HEK293 (cell line): ENCODE measurements around the gene UBXN11.

ENCODE experiments used
- CTCF ChIA-PET: fragments of 350-600 bp; formaldehyde crosslinking; extraction: SDS; loops from one replicate; lab custom pipeline; 2021; ENCODE audit warnings: antibody characterized with exemption; lab: Yijun Ruan, JAX
- POLR2A ChIA-PET: fragments of 300-600 bp; formaldehyde crosslinking; extraction: SDS; loops from one replicate; lab custom pipeline; 2020; ENCODE audit warnings: antibody characterized with exemption, inconsistent platforms; lab: Yijun Ruan, JAX
- H3K27ac ChIP-seq: fragments of 200-500 bp; sonication (Bioruptor generic); 2 replicates; pipeline ENCODE4 v1.5.1; 2014; ENCODE audit warnings: low read depth, low read length, control low read depth, inconsistent platforms; ENCODE audit errors: extremely low read depth
- H3K36me3 ChIP-seq, 2 experiments: fragments of 200-500 bp in 1 of 2; sonication (Bioruptor generic) in 1 of 2; 1 replicate in 1 of 2; 2 replicates in 1 of 2; pipeline ENCODE4 v1.5.1; 2014 to 2017; ENCODE audit warnings: inconsistent platforms in 2 of 2, low read length in 2 of 2; ENCODE audit not compliant: control insufficient read depth in 2 of 2, insufficient read depth in 1 of 2
- H3K4me1 ChIP-seq: fragments of 200-500 bp; sonication (Bioruptor generic); 2 replicates; pipeline ENCODE4 v1.5.1; 2014; ENCODE audit warnings: mild to moderate bottlenecking, low read length, inconsistent platforms; ENCODE audit not compliant: control insufficient read depth, insufficient read depth
- H3K4me3 ChIP-seq: 2 replicates; pipeline ENCODE4 v1.5.1; 2011; ENCODE audit warnings: low read depth, mild to moderate bottlenecking, control low read depth, low read length, moderate library complexity
- H3K9me3 ChIP-seq: fragments of 200-500 bp; sonication (Bioruptor generic); 2 replicates; pipeline ENCODE4 v1.5.1; 2014; ENCODE audit warnings: low read depth, low read length, inconsistent platforms; ENCODE audit not compliant: control insufficient read depth, insufficient read depth
- GFI1B ChIP-seq: fragments of 450-650 bp; formaldehyde crosslinking; IDR thresholded peaks from 2 replicates; pipeline ENCODE4 v1.5.1; 2016; ENCODE audit warnings: missing biosample characterization, missing genetic modification characterization
- KLF7 ChIP-seq: fragments of 450-650 bp; formaldehyde crosslinking; IDR thresholded peaks from 2 replicates; pipeline ENCODE4 v1.5.1; 2016; ENCODE audit warnings: missing biosample characterization, missing genetic modification characterization, borderline replicate concordance
- MEIS1 ChIP-seq: sonication (generic); formaldehyde crosslinking; IDR thresholded peaks from 2 replicates; pipeline ENCODE4 v1.8.1; 2022; ENCODE audit warnings: missing genetic modification reagents, mild to moderate bottlenecking, borderline replicate concordance
- TRIM28 ChIP-seq: IDR thresholded peaks from 2 replicates; pipeline ENCODE4 v1.6.1; 2011; ENCODE audit warnings: low read length, control low read depth, borderline replicate concordance
- ZBTB7A ChIP-seq: fragments of 450-650 bp; formaldehyde crosslinking; IDR thresholded peaks from 2 replicates; pipeline ENCODE4 v1.5.1; 2016; ENCODE audit warnings: low read depth, missing biosample characterization, missing genetic modification characterization
- ZIC2 ChIP-seq: fragments of 450-650 bp; formaldehyde crosslinking; IDR thresholded peaks from 2 replicates; pipeline ENCODE4 v1.5.1; 2016; ENCODE audit warnings: missing biosample characterization, missing genetic modification characterization
- ZNF140 ChIP-seq: fragments of 450-650 bp; formaldehyde crosslinking; IDR thresholded peaks from 2 replicates; pipeline ENCODE4 v1.5.1; 2016; ENCODE audit warnings: missing biosample characterization, missing genetic modification characterization
- ZNF157 ChIP-seq: fragments of 450-650 bp; formaldehyde crosslinking; IDR thresholded peaks from 2 replicates; pipeline ENCODE4 v1.5.1; 2016; ENCODE audit warnings: missing biosample characterization, missing genetic modification characterization
- ZNF214 ChIP-seq: fragments of 450-650 bp; formaldehyde crosslinking; IDR thresholded peaks from 2 replicates; pipeline ENCODE4 v1.5.1; 2017; ENCODE audit warnings: missing biosample characterization, mild to moderate bottlenecking, missing genetic modification characterization, borderline replicate concordance
- ZNF248 ChIP-seq: fragments of 450-650 bp; formaldehyde crosslinking; IDR thresholded peaks from 2 replicates; pipeline ENCODE4 v1.5.1; 2017; ENCODE audit warnings: missing biosample characterization, missing genetic modification characterization
- ZNF37A ChIP-seq: fragments of 450-650 bp; IDR thresholded peaks from 2 replicates; pipeline ENCODE4 v1.5.1; 2018; ENCODE audit warnings: missing biosample characterization, missing genetic modification characterization
- ZNF626 ChIP-seq: fragments of 450-650 bp; sonication (Bioruptor Pico); formaldehyde crosslinking; IDR thresholded peaks from 2 replicates; pipeline ENCODE4 v1.5.1; 2018; ENCODE audit warnings: missing biosample characterization, missing genetic modification characterization, inconsistent platforms
- ZNF654 ChIP-seq: fragments of 450-650 bp; formaldehyde crosslinking; IDR thresholded peaks from 2 replicates; pipeline ENCODE4 v1.5.1; 2016; ENCODE audit warnings: low read depth, missing biosample characterization, missing genetic modification characterization
- ZNF785 ChIP-seq: fragments of 450-650 bp; formaldehyde crosslinking; IDR thresholded peaks from 2 replicates; pipeline ENCODE4 v1.5.1; 2016; ENCODE audit warnings: missing biosample characterization, missing genetic modification characterization
- TF ChIP-seq, protein P1 (sequence below): fragments of 450-650 bp; formaldehyde crosslinking; IDR thresholded peaks from 2 replicates; pipeline ENCODE4 v1.5.1; 2017; ENCODE audit warnings: missing biosample characterization, missing genetic modification characterization
- TF ChIP-seq, protein P2 (sequence below): fragments of 450-650 bp; formaldehyde crosslinking; IDR thresholded peaks from 2 replicates; pipeline ENCODE4 v1.5.1; 2017; ENCODE audit warnings: missing biosample characterization, mild to moderate bottlenecking, missing genetic modification characterization, moderate library complexity

Gene UBXN11

DNA sequence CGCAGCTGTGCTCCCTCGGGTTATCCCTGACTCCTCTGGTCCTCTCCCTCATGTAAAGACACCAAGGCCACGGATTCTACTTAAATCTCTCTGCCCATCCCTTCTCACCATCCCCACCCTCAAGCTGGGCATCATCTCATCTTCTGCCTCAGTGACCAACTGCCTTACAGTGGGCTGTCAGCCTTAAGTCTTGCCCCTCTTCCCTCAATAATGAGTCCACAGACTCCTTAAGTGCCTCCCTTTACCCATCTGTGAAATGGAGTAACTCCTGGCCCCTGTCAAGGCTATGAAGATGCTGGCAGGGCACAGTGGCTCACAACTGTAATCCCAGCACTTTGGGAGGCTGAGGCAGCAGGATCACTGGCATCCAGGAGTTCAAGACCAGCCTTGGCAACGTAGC is 14.5 kb downstream of the UBXN11 start (continued):
- TF ChIP-seq KLF7 (tag by site-specific recombination): no peak

DNA sequence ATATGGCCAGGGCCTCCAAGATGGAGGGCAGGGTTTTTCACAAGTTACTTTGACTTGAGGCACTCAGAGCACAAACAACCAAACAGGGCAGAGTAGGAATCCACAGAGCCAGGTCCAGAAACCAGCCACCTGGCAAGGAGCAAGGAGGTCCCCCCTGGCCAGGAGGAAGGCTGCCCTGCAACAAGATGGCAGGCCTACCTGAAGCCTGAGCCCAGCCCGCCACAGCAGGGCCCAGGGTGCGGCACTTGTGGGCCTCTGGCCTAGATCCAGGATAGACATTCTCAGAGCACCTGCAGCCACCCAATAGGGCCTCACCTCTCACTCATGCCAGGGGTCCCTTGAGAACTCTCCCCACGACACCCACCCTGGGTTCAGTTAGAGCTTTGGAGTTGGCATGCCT is 15.0 kb downstream of the UBXN11 start:
- Histone ChIP-seq H3K27ac (no peak overlapping the region), H3K4me3 (no peak overlapping the region), H3K36me3 (peaks cover 0 to 18% of the 10 kb centered on the region in 2 experiments; a peak in 1 of 3 replicates)
- ChIA-PET POLR2A (no interaction called here), CTCF (interaction anchor here (10.2 kb wide), 1 partner anchor 27 kb away, joined by 203 read pairs; the partner anchor contains the start of gene CD52)
- TF ChIP-seq TRIM28 (no peak), ZBTB7A (no peak)
- TF ChIP-seq, all 188 proteins: peak for 0
- Histone ChIP-seq H3K9me3 (no peaks in the 10 kb centered on the region), H3K4me1 (no peaks in the 10 kb centered on the region)

DNA sequence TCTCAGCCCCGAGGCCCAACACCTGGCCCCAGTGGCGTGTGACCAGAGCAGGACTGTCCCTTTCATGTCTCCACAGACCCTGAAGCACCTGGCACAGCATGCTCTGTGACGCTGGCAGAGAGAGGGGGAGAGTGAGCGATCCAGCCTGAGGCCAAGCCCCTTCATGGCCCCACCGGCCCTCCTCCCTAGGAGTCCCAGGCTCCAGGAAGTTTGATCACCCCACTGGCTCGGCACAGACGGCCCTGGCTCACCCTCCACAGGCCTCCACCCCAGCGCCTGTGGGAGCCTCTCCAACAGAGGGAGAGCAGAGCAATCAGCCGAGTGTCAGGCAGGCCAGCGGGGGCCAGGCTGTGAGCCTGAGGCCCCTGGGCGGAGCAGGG is 15.6 kb downstream of the UBXN11 start:
- peak; percentile 34; the same call in 1 of the 2 replicates for TF ChIP-seq ZIC2 (tag by site-specific recombination)
- TF ChIP-seq MEIS1: no peak
- TF ChIP-seq, all 188 proteins: peak for 1
- H3K4me3 ChIP-seq: no peak overlapping the region
- POLR2A ChIA-PET: interaction anchor here (0.6 kb wide), 2 partner anchors 11 to 181 kb away, joined by 3 read pairs; no protein-coding TSS in a partner anchor
- CTCF ChIA-PET: interaction anchor here (10.2 kb wide), 1 partner anchor 27 kb away, joined by 203 read pairs; the partner anchor contains the start of gene CD52
- H3K27ac ChIP-seq: no peak overlapping the region
- no peaks in the 10 kb centered on the region for H3K4me1 ChIP-seq
- no peaks in the 10 kb centered on the region for H3K9me3 ChIP-seq
- H3K36me3 ChIP-seq: peaks cover 0 to 12% of the 10 kb centered on the region in 2 experiments; a peak in 1 of 3 replicates

DNA sequence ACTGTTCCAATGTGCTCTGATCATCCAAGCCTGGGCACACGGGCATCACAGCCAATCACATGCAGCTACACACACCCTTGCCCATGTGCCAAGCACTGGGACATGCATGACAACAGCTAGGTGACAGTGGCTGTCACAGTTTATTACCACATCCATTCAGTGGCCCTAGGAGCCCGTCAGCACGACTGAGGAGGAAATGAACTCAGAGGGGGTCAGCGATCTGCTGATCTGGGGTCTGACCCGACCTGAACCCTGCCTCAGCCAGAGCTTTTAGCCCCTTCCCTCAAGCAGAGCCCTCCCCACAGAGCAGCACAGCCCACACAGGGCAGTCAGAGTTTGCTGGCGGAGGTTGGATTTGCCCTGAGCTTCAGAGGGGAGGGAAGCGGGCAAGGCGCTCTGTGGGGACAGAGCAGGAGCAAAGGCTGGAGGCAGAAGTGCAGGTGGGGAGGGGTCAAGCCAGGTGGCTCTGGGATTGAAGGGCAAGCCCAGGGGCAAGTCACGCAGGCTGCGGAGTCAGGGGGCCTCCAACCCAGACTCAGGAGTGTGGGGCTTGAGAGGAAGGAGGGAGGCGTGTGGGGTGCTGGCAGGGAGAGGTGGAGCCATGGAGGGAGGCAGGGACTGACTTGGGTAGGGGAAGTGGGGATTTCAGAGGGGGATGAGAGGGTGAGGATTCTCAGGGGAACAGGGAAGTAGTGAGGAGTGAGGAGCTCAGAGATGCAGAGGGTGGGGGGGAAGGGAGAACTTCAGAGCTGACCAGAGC is 16.1 kb downstream of the UBXN11 start:
- no peak overlapping the region for H3K4me3 ChIP-seq
- no peaks in the 10 kb centered on the region for H3K9me3 ChIP-seq
- peaks cover 0 to 9% of the 10 kb centered on the region in 2 experiments; a peak in 1 of 3 replicates for H3K36me3 ChIP-seq
- H3K27ac ChIP-seq: no peak overlapping the region
- POLR2A ChIA-PET: interaction anchor here (0.6 kb wide), 2 partner anchors 12 to 182 kb away, joined by 3 read pairs; no protein-coding TSS in a partner anchor
- CTCF ChIA-PET: interaction anchor here (1.8 to 10.2 kb wide), 2 partner anchors 11 to 28 kb away, joined by 4 to 203 read pairs; partner anchors contain the start of gene CD52
- TF ChIP-seq ZNF248 (tag by site-specific recombination) (no peak), ZIC2 (tag by site-specific recombination) (no peak), ZNF626 (tag by site-specific recombination) (no peak), ZNF785 (no peak), ZNF140 (tag by site-specific recombination) (no peak), ZNF37A (tag by site-specific recombination) (no peak), ZNF157 (tag by site-specific recombination) (no peak), ZNF214 (tag by site-specific recombination) (no peak), ZNF654 (tag by site-specific recombination) (no peak), GFI1B (tag by site-specific recombination) (no peak)
- TF ChIP-seq, protein P1, sequence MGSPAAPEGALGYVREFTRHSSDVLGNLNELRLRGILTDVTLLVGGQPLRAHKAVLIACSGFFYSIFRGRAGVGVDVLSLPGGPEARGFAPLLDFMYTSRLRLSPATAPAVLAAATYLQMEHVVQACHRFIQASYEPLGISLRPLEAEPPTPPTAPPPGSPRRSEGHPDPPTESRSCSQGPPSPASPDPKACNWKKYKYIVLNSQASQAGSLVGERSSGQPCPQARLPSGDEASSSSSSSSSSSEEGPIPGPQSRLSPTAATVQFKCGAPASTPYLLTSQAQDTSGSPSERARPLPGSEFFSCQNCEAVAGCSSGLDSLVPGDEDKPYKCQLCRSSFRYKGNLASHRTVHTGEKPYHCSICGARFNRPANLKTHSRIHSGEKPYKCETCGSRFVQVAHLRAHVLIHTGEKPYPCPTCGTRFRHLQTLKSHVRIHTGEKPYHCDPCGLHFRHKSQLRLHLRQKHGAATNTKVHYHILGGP (tag by site-specific recombination): no peak
- TF ChIP-seq, protein P2, sequence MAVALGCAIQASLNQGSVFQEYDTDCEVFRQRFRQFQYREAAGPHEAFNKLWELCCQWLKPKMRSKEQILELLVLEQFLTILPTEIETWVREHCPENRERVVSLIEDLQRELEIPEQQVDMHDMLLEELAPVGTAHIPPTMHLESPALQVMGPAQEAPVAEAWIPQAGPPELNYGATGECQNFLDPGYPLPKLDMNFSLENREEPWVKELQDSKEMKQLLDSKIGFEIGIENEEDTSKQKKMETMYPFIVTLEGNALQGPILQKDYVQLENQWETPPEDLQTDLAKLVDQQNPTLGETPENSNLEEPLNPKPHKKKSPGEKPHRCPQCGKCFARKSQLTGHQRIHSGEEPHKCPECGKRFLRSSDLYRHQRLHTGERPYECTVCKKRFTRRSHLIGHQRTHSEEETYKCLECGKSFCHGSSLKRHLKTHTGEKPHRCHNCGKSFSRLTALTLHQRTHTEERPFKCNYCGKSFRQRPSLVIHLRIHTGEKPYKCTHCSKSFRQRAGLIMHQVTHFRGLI: no peak
- TF ChIP-seq, all 188 proteins: peak for 0
- H3K4me1 ChIP-seq: no peaks in the 10 kb centered on the region
